A549 (cell line): ENCODE results near the gene FUCA1. TPM values are rescaled to one million over a fixed set of nuclear protein-coding genes. Genes with fewer than 3 reads are reported as not detected.

Experiments used
- ATAC-seq, 2 experiments: fragments of 200-7000 bp in 1 of 2; fragments of >200 bp in 1 of 2; cut with Nextera tagmentation in 1 of 2; cut with Tn5 transposase in 1 of 2; 3 replicates each; pipeline versions ENCODE4 v1.8.0 to v1.9.1; 2018 to 2020; ENCODE audit warnings: mild to moderate bottlenecking in 1 of 2, moderate library complexity in 1 of 2
- CTCF ChIA-PET: fragments of 300-600 bp; sonication (Branson Sonifier 250); formaldehyde crosslinking; extraction: SDS; loops from one replicate; lab custom pipeline; 2021; ENCODE audit warnings: antibody characterized with exemption, inconsistent platforms; lab: Yijun Ruan, JAX
- POLR2A ChIA-PET: fragments of 350-600 bp; formaldehyde crosslinking; extraction: SDS; loops from one replicate; lab custom pipeline; 2021; ENCODE audit warnings: antibody characterized with exemption, inconsistent platforms; lab: Yijun Ruan, JAX
- DNase-seq, 2 experiments: peaks; one replicate each; pipeline versions ENCODE4 v3.0.0 to v3.0.0-alpha.2; 2011 to 2016; ENCODE audit warnings: low read depth in 1 of 2, low spot score in 1 of 2
- FAIRE-seq: peaks from 2 replicates; lab custom pipeline; 2011; peaks lifted over from hg19 to GRCh38; lab: Jason Lieb, UNC
- H3K27ac ChIP-seq, 2 experiments: fragments of >200 bp; sonication (Bioruptor Twin); formaldehyde crosslinking; 3 replicates each; pipeline ENCODE4 v1.5.1; 2016 to 2017
- H3K4me1 ChIP-seq: fragments of >200 bp; sonication (Bioruptor Twin); formaldehyde crosslinking; 3 replicates; pipeline ENCODE4 v1.6.1; 2016
- H3K4me2 ChIP-seq: fragments of >200 bp; sonication (Bioruptor Twin); formaldehyde crosslinking; 3 replicates; pipeline ENCODE4 v1.6.1; 2016
- H3K4me3 ChIP-seq: fragments of >200 bp; sonication (Bioruptor Twin); formaldehyde crosslinking; 3 replicates; pipeline ENCODE4 v1.5.1; 2016
- H3K9me3 ChIP-seq: fragments of >200 bp; sonication (Bioruptor Twin); formaldehyde crosslinking; 3 replicates; pipeline ENCODE4 v1.6.1; 2016
- CBX8 ChIP-seq: fragments of 200-600 bp; sonication (generic); IDR thresholded peaks from 2 replicates; pipeline ENCODE4 v1.6.1; 2016
- CHD2 ChIP-seq: fragments of 150-350 bp; IDR thresholded peaks from 2 replicates; pipeline ENCODE4 v1.6.1; 2014; ENCODE audit warnings: low read length; ENCODE audit not compliant: partially characterized antibody
- E2F6 ChIP-seq: IDR thresholded peaks from 2 replicates; pipeline ENCODE4 v1.6.1; 2012; ENCODE audit warnings: low read depth, borderline replicate concordance
- ELK1 ChIP-seq: fragments of 150-350 bp; IDR thresholded peaks from 2 replicates; pipeline ENCODE4 v1.6.1; 2014; ENCODE audit warnings: low read depth, mild to moderate bottlenecking, low read length
- ESRRA ChIP-seq: fragments of 150-350 bp; IDR thresholded peaks from 2 replicates; pipeline ENCODE4 v1.6.1; 2014; ENCODE audit warnings: mild to moderate bottlenecking, low read length, borderline replicate concordance
- FOSL2 ChIP-seq, 2 experiments: fragments of 450-650 bp in 1 of 2; fragments of >200 bp in 1 of 2; sonication (Bioruptor Twin) in 1 of 2; formaldehyde crosslinking; IDR thresholded peaks; 2 replicates each; pipeline versions ENCODE4 v1.5.0 to v1.6.1; 2016 to 2020; ENCODE audit warnings: mild to moderate bottlenecking in 1 of 2, moderate library complexity in 1 of 2
- GATA3 ChIP-seq: IDR thresholded peaks from 2 replicates; pipeline ENCODE4 v1.6.1; 2012; ENCODE audit warnings: borderline replicate concordance
- HDAC2 ChIP-seq: fragments of 200-600 bp; sonication (generic); IDR thresholded peaks from 2 replicates; pipeline ENCODE4 v1.6.1; 2016
- HES2 ChIP-seq: fragments of >200 bp; sonication (Bioruptor Twin); formaldehyde crosslinking; IDR thresholded peaks from 2 replicates; pipeline ENCODE4 v1.6.1; 2016
- HEYL ChIP-seq: fragments of 250-450 bp; sonication (Bioruptor Pico); IDR thresholded peaks from 2 replicates; pipeline ENCODE4 v1.8.0; 2021; ENCODE audit warnings: mild to moderate bottlenecking, moderate library complexity
- HOXA7 ChIP-seq: fragments of 250-450 bp; sonication (Bioruptor Pico); IDR thresholded peaks from 2 replicates; pipeline ENCODE4 v1.5.0; 2020; ENCODE audit warnings: mild to moderate bottlenecking, moderate library complexity
- HOXB13 ChIP-seq: fragments of 250-450 bp; sonication (Bioruptor Pico); IDR thresholded peaks from 2 replicates; pipeline ENCODE4 v1.5.0; 2020; ENCODE audit warnings: low read depth, mild to moderate bottlenecking, moderate library complexity
- KDM1A ChIP-seq: fragments of 200-600 bp; sonication (generic); IDR thresholded peaks from 2 replicates; pipeline ENCODE4 v1.6.1; 2016; ENCODE audit warnings: low read depth, mild to moderate bottlenecking
- PBX3 ChIP-seq: IDR thresholded peaks from 2 replicates; pipeline ENCODE4 v1.6.1; 2012
- POLR2AphosphoS2 ChIP-seq: conservative IDR thresholded peaks from 2 replicates; pipeline ENCODE4 v1.6.1; 2012; ENCODE audit warnings: low read length, improper control_type of control experiment, inconsistent platforms
- RAD21 ChIP-seq, 2 experiments: fragments of >200 bp in 1 of 2; sonication (Bioruptor Twin) in 1 of 2; formaldehyde crosslinking in 1 of 2; IDR thresholded peaks in 1 of 2; conservative IDR thresholded peaks in 1 of 2; 2 replicates in 1 of 2; 3 replicates in 1 of 2; pipeline ENCODE4 v1.6.1; 2012 to 2018; ENCODE audit warnings: inconsistent platforms in 1 of 2
- REST ChIP-seq: fragments of 200-600 bp; sonication (generic); IDR thresholded peaks from 2 replicates; pipeline ENCODE4 v1.6.1; 2016; ENCODE audit warnings: antibody characterized with exemption, mild to moderate bottlenecking, moderate library complexity
- RFX5 ChIP-seq: fragments of 450-650 bp; IDR thresholded peaks from 2 replicates; pipeline ENCODE4 v1.7.1; 2014; ENCODE audit warnings: antibody characterized with exemption, mild to moderate bottlenecking, moderate library complexity
- RNF2 ChIP-seq: fragments of 200-600 bp; sonication (generic); IDR thresholded peaks from 2 replicates; pipeline ENCODE4 v1.6.1; 2016; ENCODE audit warnings: low read depth, mild to moderate bottlenecking, antibody characterized with exemption, moderate library complexity, borderline replicate concordance
- TFCP2L1 ChIP-seq: fragments of 250-450 bp; sonication (Bioruptor Pico); IDR thresholded peaks from 2 replicates; pipeline ENCODE4 v1.5.0; 2021; ENCODE audit warnings: mild to moderate bottlenecking
- ZNF302 ChIP-seq: fragments of 250-450 bp; sonication (Bioruptor Pico); IDR thresholded peaks from 2 replicates; pipeline ENCODE4 v1.9.0; 2021; ENCODE audit warnings: inconsistent platforms, mild to moderate bottlenecking, moderate library complexity
- WGBS: methylation state at CpG from one replicate; pipeline ENCODE4 v1.1.6; 2017; ENCODE audit errors: missing lambda C conversion rate; 5-methylcytosine and 5-hydroxymethylcytosine counted together
- polyA plus RNA-seq, 4 experiments: library from polyadenylated mRNA; depleted of rRNA in 3 of 4; stranded (reverse); fragments of >200 nt; fragmentation: RNase III in 1 of 4; extraction: RNeasy Plus Mini Kit Qiagen cat#74134 plus additional on column Dnase treatment in 1 of 4; gene quantifications; 2 replicates in 3 of 4; 3 replicates in 1 of 4; pipeline ENCODE4 v1.2.3, GENCODE V29; 2011 to 2017

Gene FUCA1
- polyA plus RNA-seq, 2 of the 4 experiments (the other 2 are of a cell fraction), result 9.7 to 16.1 TPM

- no peaks in the 10 kb centered on the region for H3K9me3 ChIP-seq
- no peak overlapping the region for H3K4me3 ChIP-seq
- H3K4me1 ChIP-seq, result no peaks in the 10 kb centered on the region; the same call in 2 of the 3 replicates
- ATAC-seq, result no peak
- DNase-seq, result no peak
- POLR2A ChIA-PET, result interaction anchor here (0.6 to 1.1 kb wide), 2 partner anchors 15 to 21 kb away, joined by 3 to 4 read pairs; no protein-coding TSS in a partner anchor
- 90% methylated on average over 7 of the region's 7 CpGs for WGBS
- CTCF ChIA-PET, result interaction anchor here (0.9 to 8.4 kb wide), 3 partner anchors 14 to 32 kb away, joined by 4 to 57 read pairs (median 6); no protein-coding TSS in a partner anchor
- no peak for TF ChIP-seq PBX3
- TF ChIP-seq HOXA7 (CRISPR knock-in tag), result no peak
- TF ChIP-seq CBX8, result no peak
- TF ChIP-seq ESRRA, result no peak
- TF ChIP-seq CHD2, result no peak
- no peak for TF ChIP-seq TFCP2L1
- no peak for TF ChIP-seq RAD21 (conservative IDR thresholded peaks at IDR 0.05 in 1 of 2, IDR thresholded peaks at IDR 0.05 in 1 of 2)
- TF ChIP-seq RFX5, result no peak
- TF ChIP-seq, all 56 proteins: peak for 0
- Histone ChIP-seq H3K27ac (no peak overlapping the region), H3K4me2 (peak overlapping the region; percentile 82; the same call in 2 of the 3 replicates)
- no peak for FAIRE-seq
These were observed 44.3 kb downstream of the FUCA1 start for GRCh38 chr1:23823767-23824166.

GRCh38 chr1:23817633-23818032 is 50.5 kb downstream of the FUCA1 start:
- DNase-seq (no peak), ATAC-seq (no peak), FAIRE-seq (no peak)
- POLR2A ChIA-PET, result no interaction called here
- H3K4me2 ChIP-seq, result no peak overlapping the region
- no peaks in the 10 kb centered on the region for H3K9me3 ChIP-seq
- 84% methylated on average over 3 of the region's 3 CpGs for WGBS
- CTCF ChIA-PET, result interaction anchor here (0.8 to 8.4 kb wide), 2 partner anchors 8 to 16 kb away, joined by 3 to 57 read pairs; no protein-coding TSS in a partner anchor
- H3K27ac ChIP-seq, result no peak overlapping the region
- no peaks in the 10 kb centered on the region for H3K4me1 ChIP-seq
- no peak for TF ChIP-seq REST
- TF ChIP-seq HES2, result no peak
- H3K4me3 ChIP-seq, result no peak overlapping the region

GRCh38 chr1:23816906-23817305 is 51.2 kb downstream of the FUCA1 start:
- no peaks in the 10 kb centered on the region for H3K9me3 ChIP-seq
- no peak for ATAC-seq
- no peaks in the 10 kb centered on the region for H3K4me1 ChIP-seq
- TF ChIP-seq ZNF302, result no peak
- no peak for TF ChIP-seq GATA3
- no peak for TF ChIP-seq POLR2AphosphoS2
- no peak for TF ChIP-seq RNF2
- TF ChIP-seq ELK1, result no peak
- no peak for TF ChIP-seq HDAC2
- no peak for TF ChIP-seq E2F6
- no peak for TF ChIP-seq PBX3
- TF ChIP-seq KDM1A, result no peak
- TF ChIP-seq HEYL (CRISPR knock-in tag), result no peak
- TF ChIP-seq FOSL2 (IDR thresholded peaks at IDR 0.05), result no peak
- no peak for TF ChIP-seq FOSL2 (CRISPR knock-in tag; IDR thresholded peaks at IDR 0.05)
- no peak for TF ChIP-seq HOXB13 (CRISPR knock-in tag)
- TF ChIP-seq TFCP2L1, result no peak
- POLR2A ChIA-PET, result no interaction called here
- no peak for FAIRE-seq
- CTCF ChIA-PET, result interaction anchor here (0.6 to 1.4 kb wide), 4 partner anchors 11 to 94 kb away, joined by 3 to 6 read pairs (median 4); no protein-coding TSS in a partner anchor
- H3K4me3 ChIP-seq, result no peak overlapping the region
- H3K27ac ChIP-seq, result no peak overlapping the region
- H3K4me2 ChIP-seq, result no peak overlapping the region
- DNase-seq, result no peak
